HEK293 (cell line): ENCODE data around the gene GOLGA1.

ENCODE experiments used
- CTCF ChIA-PET: fragments of 350-600 bp; formaldehyde crosslinking; extraction: SDS; loops from one replicate; lab custom pipeline; 2021; ENCODE audit warnings: antibody characterized with exemption; lab: Yijun Ruan, JAX
- POLR2A ChIA-PET: fragments of 300-600 bp; formaldehyde crosslinking; extraction: SDS; loops from one replicate; lab custom pipeline; 2020; ENCODE audit warnings: antibody characterized with exemption, inconsistent platforms; lab: Yijun Ruan, JAX
- H3K27ac ChIP-seq: fragments of 200-500 bp; sonication (Bioruptor generic); 2 replicates; pipeline ENCODE4 v1.5.1; 2014; ENCODE audit warnings: low read depth, low read length, control low read depth, inconsistent platforms; ENCODE audit errors: extremely low read depth
- H3K36me3 ChIP-seq, 2 experiments: fragments of 200-500 bp in 1 of 2; sonication (Bioruptor generic) in 1 of 2; 1 replicate in 1 of 2; 2 replicates in 1 of 2; pipeline ENCODE4 v1.5.1; 2014 to 2017; ENCODE audit warnings: inconsistent platforms in 2 of 2, low read length in 2 of 2; ENCODE audit not compliant: control insufficient read depth in 2 of 2, insufficient read depth in 1 of 2
- H3K4me1 ChIP-seq: fragments of 200-500 bp; sonication (Bioruptor generic); 2 replicates; pipeline ENCODE4 v1.5.1; 2014; ENCODE audit warnings: mild to moderate bottlenecking, low read length, inconsistent platforms; ENCODE audit not compliant: control insufficient read depth, insufficient read depth
- H3K4me3 ChIP-seq: 2 replicates; pipeline ENCODE4 v1.5.1; 2011; ENCODE audit warnings: low read depth, mild to moderate bottlenecking, control low read depth, low read length, moderate library complexity
- H3K9me3 ChIP-seq: fragments of 200-500 bp; sonication (Bioruptor generic); 2 replicates; pipeline ENCODE4 v1.5.1; 2014; ENCODE audit warnings: low read depth, low read length, inconsistent platforms; ENCODE audit not compliant: control insufficient read depth, insufficient read depth
- HOXC10 ChIP-seq: sonication (generic); formaldehyde crosslinking; IDR thresholded peaks from 2 replicates; pipeline ENCODE4 v1.8.1; 2023; ENCODE audit warnings: mild to moderate bottlenecking, missing genetic modification reagents
- PRDM10 ChIP-seq: fragments of 450-650 bp; formaldehyde crosslinking; IDR thresholded peaks from 2 replicates; pipeline ENCODE4 v1.5.1; 2016; ENCODE audit warnings: missing biosample characterization, missing genetic modification characterization
- SP2 ChIP-seq: fragments of 450-650 bp; formaldehyde crosslinking; IDR thresholded peaks from 2 replicates; pipeline ENCODE4 v1.5.1; 2016; ENCODE audit warnings: missing biosample characterization, missing genetic modification characterization
- ZBTB7A ChIP-seq: fragments of 450-650 bp; formaldehyde crosslinking; IDR thresholded peaks from 2 replicates; pipeline ENCODE4 v1.5.1; 2016; ENCODE audit warnings: low read depth, missing biosample characterization, missing genetic modification characterization
- ZNF18 ChIP-seq: fragments of 450-650 bp; formaldehyde crosslinking; IDR thresholded peaks from 2 replicates; pipeline ENCODE4 v1.5.1; 2016; ENCODE audit warnings: missing biosample characterization, missing genetic modification characterization
- ZNF280C ChIP-seq: fragments of 450-650 bp; formaldehyde crosslinking; IDR thresholded peaks from 2 replicates; pipeline ENCODE4 v1.5.1; 2016; ENCODE audit warnings: missing biosample characterization, missing genetic modification characterization
- ZNF280D ChIP-seq: fragments of 450-650 bp; formaldehyde crosslinking; IDR thresholded peaks from 2 replicates; pipeline ENCODE4 v1.5.1; 2016; ENCODE audit warnings: missing biosample characterization, missing genetic modification characterization

GOLGA1 gene

GRCh38 chr9:124878518-124878917, 62.4 kb downstream of the GOLGA1 start (continued):
- TF ChIP-seq ZNF18 (tag by site-specific recombination) = no peak
- TF ChIP-seq, all 188 proteins: peak for 0

GRCh38 chr9:124878021-124878420, 62.9 kb downstream of the GOLGA1 start:
- POLR2A ChIA-PET = interaction anchor here (1.1 to 2.3 kb wide), 4 partner anchors 9 to 266 kb away, joined by 3 to 8 read pairs (median 5); partner anchors contain the start of genes RPL35 and SCAI
- TF ChIP-seq ZNF280D (tag by site-specific recombination) (no peak), SP2 (tag by site-specific recombination) (no peak), PRDM10 (tag by site-specific recombination) (no peak), HOXC10 (CRISPR knock-in tag) (no peak)
- H3K36me3 ChIP-seq = peaks cover 8 to 97% of the 10 kb centered on the region in 2 experiments; a peak in 2 of 3 replicates
- H3K9me3 ChIP-seq = no peaks in the 10 kb centered on the region
- H3K4me1 ChIP-seq = no peaks in the 10 kb centered on the region
- CTCF ChIA-PET = interaction anchor here (0.7 to 1.3 kb wide), 2 partner anchors 9 to 16 kb away, joined by 3 to 4 read pairs; no protein-coding TSS in a partner anchor
- no peak overlapping the region for H3K27ac ChIP-seq
- H3K4me3 ChIP-seq = no peak overlapping the region

GRCh38 chr9:124877021-124877782, 63.7 kb downstream of the GOLGA1 start:
- no peaks in the 10 kb centered on the region for H3K9me3 ChIP-seq
- CTCF ChIA-PET = interaction anchor here (0.6 to 1.3 kb wide), 4 partner anchors 8 to 299 kb away, joined by 3 to 4 read pairs (median 3); no protein-coding TSS in a partner anchor
- H3K27ac ChIP-seq = no peak overlapping the region; the same call in 1 of the 2 replicates
- POLR2A ChIA-PET = interaction anchor here (1.1 to 2.3 kb wide), 3 partner anchors 15 to 267 kb away, joined by 4 to 8 read pairs (median 5); partner anchors contain the start of genes ARPC5L, RPL35 and SCAI
- no peak overlapping the region for H3K4me3 ChIP-seq
- no peak for TF ChIP-seq ZBTB7A (tag by site-specific recombination)
- no peak for TF ChIP-seq ZNF280C (tag by site-specific recombination)
- peaks cover 8 to 98% of the 10 kb centered on the region in 2 experiments; a peak in 2 of 3 replicates for H3K36me3 ChIP-seq
- no peaks in the 10 kb centered on the region for H3K4me1 ChIP-seq
